ENCODE measurements around the gene ADAMTSL1. TPM values are rescaled to one million over a fixed set of nuclear protein-coding genes. Genes with fewer than 3 reads are reported as not detected.

The ADAMTSL1 gene
- total and polyA plus RNA-seq, 2 donors (not counting 3 experiments of a cell fraction or from before 2014, with no cell fraction given): 15.0 to 18.4 TPM

DNA sequence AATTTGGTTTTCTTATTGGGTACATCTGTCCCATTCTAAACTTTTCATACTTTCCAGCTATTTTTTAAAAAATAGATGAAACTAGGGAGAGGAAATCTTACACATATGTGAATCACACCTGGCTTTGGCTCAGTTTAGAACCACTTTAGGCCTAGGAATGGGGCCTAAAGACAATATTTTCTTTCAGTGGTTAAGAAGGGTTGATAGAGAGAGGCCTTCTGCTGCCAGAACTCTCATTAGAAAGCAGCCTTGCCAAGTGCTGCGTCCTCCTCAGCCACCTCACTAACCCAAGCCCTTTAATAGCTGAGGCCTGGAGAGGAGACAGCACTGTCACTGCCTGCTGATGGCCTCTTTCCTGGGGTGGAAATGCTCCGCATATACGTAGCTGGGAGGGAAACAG is 391.6 kb downstream of the ADAMTSL1 start:
- ChIA-PET CTCF (interaction anchor here (1.5 kb wide), 1 partner anchor 10 kb away, joined by 3 read pairs; no protein-coding TSS in a partner anchor), POLR2A (no interaction called here)
- no peak overlapping the region for H2AFZ ChIP-seq (ENCODE audit: low read depth, low read length)
- no peak overlapping the region for H3K27ac ChIP-seq (ENCODE audit: insufficient read depth, low read depth, low read length)
- H3K9me1 ChIP-seq (replicated peaks; ENCODE audit: control insufficient read depth, extremely low read depth, insufficient read depth, low read length): no peaks in the 10 kb centered on the region
- no peaks in the 10 kb centered on the region for H4K20me1 ChIP-seq (replicated peaks; ENCODE audit: control insufficient read depth, extremely low read depth, insufficient read depth, low read length)
- FAIRE-seq (no peak), DNase-seq (ENCODE audit: low read depth, low spot score) (no peak)
- no peaks in the 10 kb centered on the region for H3K9me3 ChIP-seq (replicated peaks; ENCODE audit: control insufficient read depth, insufficient read depth, low read length)
- no peaks in the 10 kb centered on the region for H3K27me3 ChIP-seq (ENCODE audit: control insufficient read depth in 2 of 2, insufficient read depth in 2 of 2, low read length in 2 of 2)
- TF ChIP-seq MYC (IDR thresholded peaks at IDR 0.05; ENCODE audit: low read depth, low read length) (no peak), FOS (IDR thresholded peaks at IDR 0.05; ENCODE audit: borderline replicate concordance, insufficient read depth, low read length) (no peak), POLR2AphosphoS5 (IDR thresholded peaks at IDR 0.05; ENCODE audit: insufficient read depth, low read depth, low read length) (no peak), POLR2A (IDR thresholded peaks at IDR 0.05; ENCODE audit: low read depth, low read length) (no peak), JUN (IDR thresholded peaks at IDR 0.05; ENCODE audit: borderline replicate concordance, insufficient read depth, insufficient read length, low read depth) (no peak), EZH2 (IDR thresholded peaks at IDR 0.05; ENCODE audit: borderline replicate concordance, low read depth, low read length, severe bottlenecking) (no peak), CTCF (IDR thresholded peaks at IDR 0.05; ENCODE audit: extremely low read depth in 1 of 2, insufficient read depth in 1 of 2, low read depth in 1 of 2, low read length in 2 of 2) (no peak), GATA2 (IDR thresholded peaks at IDR 0.05; ENCODE audit: insufficient read depth, insufficient read length, low read depth, low read length) (no peak), MAX (IDR thresholded peaks at IDR 0.05; ENCODE audit: insufficient read depth, insufficient read length) (no peak)
- H3K79me2 ChIP-seq (ENCODE audit: control insufficient read depth, insufficient read depth, low read length): no peaks in the 10 kb centered on the region
- no TSS peak for BruUV-seq (replicated peaks)
- H3K36me3 ChIP-seq (ENCODE audit: control insufficient read depth in 2 of 2, extremely low read depth in 1 of 2, insufficient read depth in 2 of 2, low read length in 2 of 2): no peaks in the 10 kb centered on the region
- intact Hi-C loops (cut with micrococcal nuclease): no loop called here
- no peaks in the 10 kb centered on the region for H3K4me1 ChIP-seq (ENCODE audit: control insufficient read depth, extremely low read depth, insufficient read depth, low read length)
- no peak overlapping the region for H3K9ac ChIP-seq (replicated peaks; ENCODE audit: extremely low read depth, insufficient read depth, low read length)
- dilution Hi-C loops (cut with MboI; ENCODE audit: extremely low pct_ligation_motif_present, low sequenced_read_pairs): no loop called here
- H3K4me2 ChIP-seq (ENCODE audit: insufficient read depth, low read length): no peak overlapping the region
- H3K4me3 ChIP-seq (replicated peaks in 1 of 3; ENCODE audit: insufficient read depth in 1 of 3, low read depth in 1 of 3, low read length in 3 of 3): no peak overlapping the region
